Hepatocyte (in vitro differentiated cells): ENCODE results near the gene MYO5A. TPM values are rescaled to one million over a fixed set of nuclear protein-coding genes. Genes with fewer than 3 reads are reported as not detected.

ENCODE experiments used
- DNase-seq: peaks from one replicate; pipeline ENCODE4 v3.0.0-alpha.2; 2016; ENCODE audit warnings: low spot score
- H2AFZ ChIP-seq: fragments of 200-600 bp; sonication (generic); 2 replicates; pipeline ENCODE4 v1.6.0; 2016; ENCODE audit warnings: antibody characterized with exemption, mild to moderate bottlenecking
- H3K27ac ChIP-seq: fragments of 200-600 bp; sonication (generic); 2 replicates; pipeline ENCODE4 v1.5.1; 2016; ENCODE audit warnings: mild to moderate bottlenecking
- H3K27me3 ChIP-seq: fragments of 200-600 bp; sonication (generic); 2 replicates; pipeline ENCODE4 v1.6.1; 2016
- H3K36me3 ChIP-seq: fragments of 200-600 bp; sonication (generic); replicated peaks from 2 replicates; pipeline ENCODE4 v1.5.1; 2016; ENCODE audit warnings: low read depth; ENCODE audit not compliant: insufficient read depth
- H3K4me1 ChIP-seq: fragments of 200-600 bp; sonication (generic); 2 replicates; pipeline ENCODE4 v1.5.1; 2016; ENCODE audit warnings: mild to moderate bottlenecking, moderate library complexity; ENCODE audit not compliant: insufficient read depth
- H3K4me2 ChIP-seq: fragments of 200-600 bp; sonication (generic); 2 replicates; pipeline ENCODE4 v1.6.0; 2016
- H3K4me3 ChIP-seq: fragments of 200-600 bp; sonication (generic); 2 replicates; pipeline ENCODE4 v1.5.1; 2016; ENCODE audit warnings: mild to moderate bottlenecking
- H3K79me2 ChIP-seq: fragments of 200-600 bp; sonication (generic); 2 replicates; pipeline ENCODE4 v1.6.0; 2017; ENCODE audit warnings: mild to moderate bottlenecking
- H3K9me2 ChIP-seq: fragments of 200-600 bp; sonication (generic); replicated peaks from 2 replicates; pipeline ENCODE4 v1.6.0; 2017; ENCODE audit warnings: mild to moderate bottlenecking; ENCODE audit not compliant: insufficient read depth
- H3K9me3 ChIP-seq: fragments of 200-600 bp; sonication (generic); 2 replicates; pipeline ENCODE4 v1.5.1; 2016; ENCODE audit warnings: low read depth, mild to moderate bottlenecking
- H4K20me1 ChIP-seq: fragments of 200-600 bp; sonication (generic); 2 replicates; pipeline ENCODE4 v1.6.0; 2016; ENCODE audit warnings: mild to moderate bottlenecking; ENCODE audit not compliant: insufficient read depth, poor library complexity, severe bottlenecking
- EZH2 ChIP-seq: fragments of 200-600 bp; sonication (generic); IDR thresholded peaks from 2 replicates; pipeline ENCODE4 v1.6.1; 2016; ENCODE audit warnings: antibody characterized with exemption, mild to moderate bottlenecking, borderline replicate concordance
- EZH2phosphoT487 ChIP-seq: fragments of 200-600 bp; sonication (generic); IDR thresholded peaks from one replicate; pipeline ENCODE4 v1.6.1; 2018; ENCODE audit warnings: antibody characterized with exemption, mild to moderate bottlenecking, low read depth, moderate library complexity; ENCODE audit not compliant: unreplicated experiment, severe bottlenecking
- WGBS: methylation state at CpG from one replicate; pipeline ENCODE4 v1.1.6; 2016; ENCODE audit warnings: low lambda C conversion rate; ENCODE audit errors: missing lambda C conversion rate; 5-methylcytosine and 5-hydroxymethylcytosine counted together
- polyA plus RNA-seq: library from polyadenylated mRNA; unstranded; fragments of >200 nt; fragmentation: Nextera tagmentation; extraction: Ambion mirVana; gene quantifications from 2 replicates; pipeline ENCODE4 v1.2.1, GENCODE V29; 2016
- total RNA-seq: library from RNA; depleted of rRNA; stranded (reverse); fragments of >200 nt; gene quantifications from 2 replicates; pipeline ENCODE4 v1.2.3, GENCODE V29; 2014
- TF ChIP-seq, protein P1 (sequence below): fragments of 200-600 bp; sonication (generic); IDR thresholded peaks from 2 replicates; pipeline ENCODE4 v1.5.1; 2016; ENCODE audit warnings: antibody characterized with exemption, mild to moderate bottlenecking; ENCODE audit not compliant: poor library complexity

Gene MYO5A
- total and polyA plus RNA-seq, 2 experiments from 2014 or later = 3.7 to 14.8 TPM

DNA sequence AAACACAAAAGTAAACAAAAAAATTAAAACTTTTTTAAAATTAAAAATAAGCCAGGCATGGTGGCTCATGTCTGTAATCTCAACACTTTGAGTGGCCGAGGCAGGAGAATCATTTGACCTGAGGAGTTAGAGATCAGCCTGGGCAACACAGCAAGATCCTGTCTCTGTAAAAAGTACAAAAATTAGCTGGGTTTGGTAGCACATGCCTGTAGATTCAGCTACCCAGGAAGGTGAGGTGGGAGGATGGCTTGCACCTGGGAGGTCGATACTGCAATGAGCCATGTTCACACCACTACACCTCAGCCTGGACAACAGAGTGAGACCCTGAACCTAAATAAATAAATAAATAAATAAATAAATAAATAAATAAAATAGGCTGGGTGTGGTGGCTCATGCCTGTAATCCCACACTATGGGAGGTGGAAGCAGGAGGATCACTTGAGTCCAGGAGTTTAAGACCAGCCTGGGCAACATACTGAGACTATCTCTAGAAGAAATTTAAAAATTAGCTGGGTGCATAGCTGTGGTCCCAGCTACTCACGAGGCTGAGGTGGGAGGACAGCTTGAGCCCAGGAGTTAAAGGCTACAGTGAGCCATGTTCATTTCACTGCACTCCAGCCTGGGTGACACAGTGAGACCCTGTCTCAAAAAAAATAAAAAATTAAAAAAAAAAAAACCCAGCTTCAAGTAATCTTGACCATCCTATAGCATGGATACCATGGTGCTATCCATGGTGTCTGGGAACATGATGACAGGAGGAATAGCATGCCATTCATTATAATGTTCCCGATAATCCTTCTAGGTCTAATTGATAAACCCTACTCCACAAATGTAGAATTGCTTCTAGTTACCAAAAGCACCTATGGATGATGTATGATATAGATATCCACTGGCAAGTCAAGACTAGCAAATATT is 4.2 kb downstream of the MYO5A start:
- H3K27ac ChIP-seq = no peak overlapping the region
- H2AFZ ChIP-seq = no peak overlapping the region
- 93% methylated on average over 4 of the region's 4 CpGs for WGBS
- H3K9me3 ChIP-seq = no peaks in the 10 kb centered on the region
- peaks cover 20% of the 10 kb centered on the region for H3K27me3 ChIP-seq
- H3K36me3 ChIP-seq = no peaks in the 10 kb centered on the region
- peaks cover 33% of the 10 kb centered on the region for H3K79me2 ChIP-seq
- no peaks in the 10 kb centered on the region for H4K20me1 ChIP-seq
- TF ChIP-seq EZH2phosphoT487 = no peak
- no peak for TF ChIP-seq EZH2
- TF ChIP-seq, protein P1, sequence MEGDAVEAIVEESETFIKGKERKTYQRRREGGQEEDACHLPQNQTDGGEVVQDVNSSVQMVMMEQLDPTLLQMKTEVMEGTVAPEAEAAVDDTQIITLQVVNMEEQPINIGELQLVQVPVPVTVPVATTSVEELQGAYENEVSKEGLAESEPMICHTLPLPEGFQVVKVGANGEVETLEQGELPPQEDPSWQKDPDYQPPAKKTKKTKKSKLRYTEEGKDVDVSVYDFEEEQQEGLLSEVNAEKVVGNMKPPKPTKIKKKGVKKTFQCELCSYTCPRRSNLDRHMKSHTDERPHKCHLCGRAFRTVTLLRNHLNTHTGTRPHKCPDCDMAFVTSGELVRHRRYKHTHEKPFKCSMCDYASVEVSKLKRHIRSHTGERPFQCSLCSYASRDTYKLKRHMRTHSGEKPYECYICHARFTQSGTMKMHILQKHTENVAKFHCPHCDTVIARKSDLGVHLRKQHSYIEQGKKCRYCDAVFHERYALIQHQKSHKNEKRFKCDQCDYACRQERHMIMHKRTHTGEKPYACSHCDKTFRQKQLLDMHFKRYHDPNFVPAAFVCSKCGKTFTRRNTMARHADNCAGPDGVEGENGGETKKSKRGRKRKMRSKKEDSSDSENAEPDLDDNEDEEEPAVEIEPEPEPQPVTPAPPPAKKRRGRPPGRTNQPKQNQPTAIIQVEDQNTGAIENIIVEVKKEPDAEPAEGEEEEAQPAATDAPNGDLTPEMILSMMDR = no peak
- peaks cover under 1% of the 10 kb centered on the region for H3K4me1 ChIP-seq
- no peak overlapping the region for H3K4me3 ChIP-seq
- H3K9me2 ChIP-seq = no peaks in the 10 kb centered on the region
- H3K4me2 ChIP-seq = no peak overlapping the region
- DNase-seq = no peak

GRCh38 chr15:52523647-52524046 is 5.0 kb downstream of the MYO5A start:
- Histone ChIP-seq H3K27me3 (peaks cover 20% of the 10 kb centered on the region), H3K4me2 (no peak overlapping the region), H2AFZ (no peak overlapping the region), H3K9me3 (no peaks in the 10 kb centered on the region), H3K4me3 (no peak overlapping the region), H3K36me3 (no peaks in the 10 kb centered on the region), H3K79me2 (peaks cover 33% of the 10 kb centered on the region), H3K27ac (no peak overlapping the region), H3K4me1 (no peaks in the 10 kb centered on the region), H3K9me2 (no peaks in the 10 kb centered on the region), H4K20me1 (no peaks in the 10 kb centered on the region)
- 70% methylated on average over 5 of the region's 5 CpGs for WGBS
- no peak for DNase-seq
- TF ChIP-seq, protein P1 = no peak
- TF ChIP-seq EZH2 = no peak
- no peak for TF ChIP-seq EZH2phosphoT487

- H3K4me1 ChIP-seq = no peaks in the 10 kb centered on the region
- WGBS = 80% methylated on average over 3 of the region's 3 CpGs
- peaks cover 20% of the 10 kb centered on the region for H3K27me3 ChIP-seq
- H2AFZ ChIP-seq = no peak overlapping the region
- H3K36me3 ChIP-seq = no peaks in the 10 kb centered on the region
- no peak overlapping the region for H3K27ac ChIP-seq
- H3K79me2 ChIP-seq = peaks cover 33% of the 10 kb centered on the region
- H3K9me3 ChIP-seq = no peaks in the 10 kb centered on the region
- no peak overlapping the region for H3K4me3 ChIP-seq
- TF ChIP-seq, protein P1 = no peak
- no peak for TF ChIP-seq EZH2phosphoT487
- no peak overlapping the region for H3K4me2 ChIP-seq
- no peaks in the 10 kb centered on the region for H3K9me2 ChIP-seq
- DNase-seq = no peak
- no peaks in the 10 kb centered on the region for H4K20me1 ChIP-seq
These were observed 5.5 kb downstream of the MYO5A start for GRCh38 chr15:52523192-52523591.
